ENCODE data around the gene BARHL1. TPM values are rescaled to one million over a fixed set of nuclear protein-coding genes. Genes with fewer than 3 reads are reported as not detected.

BARHL1 gene
- polyA plus RNA-seq, 2 of the 4 experiments (the other 2 are of a cell fraction): not detected

GRCh38 chr9:132556714-132557113 lies 25.7 kb upstream of the BARHL1 start (continued):
- no peak for TF ChIP-seq ZFP36 (IDR thresholded peaks at IDR 0.05; ENCODE audit: borderline replicate concordance, partially characterized antibody)
- TF ChIP-seq EHMT2 (IDR thresholded peaks at IDR 0.05; ENCODE audit: low read depth): no peak
- no peak for TF ChIP-seq FOSB (CRISPR knock-in tag; IDR thresholded peaks at IDR 0.05)
- TF ChIP-seq POLR2AphosphoS2 (conservative IDR thresholded peaks at IDR 0.05; ENCODE audit: low read length): no peak

GRCh38 chr9:132557159-132557558 lies 25.2 kb upstream of the BARHL1 start:
- no peak for FAIRE-seq
- Histone ChIP-seq H3K9me3 (no peaks in the 10 kb centered on the region), H3K4me2 (no peak overlapping the region), H3K27ac (no peak overlapping the region), H3K4me1 (no peaks in the 10 kb centered on the region), H3K4me3 (no peak overlapping the region)
- no peak for ATAC-seq
- TF ChIP-seq RFX5 (IDR thresholded peaks at IDR 0.05) (no peak), RARB (CRISPR knock-in tag; IDR thresholded peaks at IDR 0.05) (no peak), BHLHE40 (IDR thresholded peaks at IDR 0.05; ENCODE audit: low read depth, low read length) (no peak), HDAC2 (IDR thresholded peaks at IDR 0.05) (no peak), MYC (IDR thresholded peaks at IDR 0.05; ENCODE audit: borderline replicate concordance, low read length) (no peak), TFCP2L1 (CRISPR knock-in tag; IDR thresholded peaks at IDR 0.05) (no peak), EHMT2 (IDR thresholded peaks at IDR 0.05; ENCODE audit: low read depth) (no peak), ZFP36 (IDR thresholded peaks at IDR 0.05; ENCODE audit: borderline replicate concordance, partially characterized antibody) (no peak), ZC3H11A (IDR thresholded peaks at IDR 0.05) (no peak), KDM5A (IDR thresholded peaks at IDR 0.05) (no peak), POLR2A (IDR thresholded peaks at IDR 0.05; ENCODE audit: low read length) (no peak), CEBPB (IDR thresholded peaks at IDR 0.05) (no peak), SREBF2 (IDR thresholded peaks at IDR 0.05) (no peak), EP300 (IDR thresholded peaks at IDR 0.05) (no peak), PHF8 (IDR thresholded peaks at IDR 0.05; ENCODE audit: borderline replicate concordance, low read depth) (no peak), GATA3 (IDR thresholded peaks at IDR 0.05; ENCODE audit: borderline replicate concordance) (no peak), CHD2 (IDR thresholded peaks at IDR 0.05; ENCODE audit: low read length, partially characterized antibody) (no peak), HMGXB4 (CRISPR knock-in tag; IDR thresholded peaks at IDR 0.05; ENCODE audit: borderline replicate concordance) (no peak), HOXB5 (CRISPR knock-in tag; IDR thresholded peaks at IDR 0.05) (no peak)
- TF ChIP-seq, protein P1, sequence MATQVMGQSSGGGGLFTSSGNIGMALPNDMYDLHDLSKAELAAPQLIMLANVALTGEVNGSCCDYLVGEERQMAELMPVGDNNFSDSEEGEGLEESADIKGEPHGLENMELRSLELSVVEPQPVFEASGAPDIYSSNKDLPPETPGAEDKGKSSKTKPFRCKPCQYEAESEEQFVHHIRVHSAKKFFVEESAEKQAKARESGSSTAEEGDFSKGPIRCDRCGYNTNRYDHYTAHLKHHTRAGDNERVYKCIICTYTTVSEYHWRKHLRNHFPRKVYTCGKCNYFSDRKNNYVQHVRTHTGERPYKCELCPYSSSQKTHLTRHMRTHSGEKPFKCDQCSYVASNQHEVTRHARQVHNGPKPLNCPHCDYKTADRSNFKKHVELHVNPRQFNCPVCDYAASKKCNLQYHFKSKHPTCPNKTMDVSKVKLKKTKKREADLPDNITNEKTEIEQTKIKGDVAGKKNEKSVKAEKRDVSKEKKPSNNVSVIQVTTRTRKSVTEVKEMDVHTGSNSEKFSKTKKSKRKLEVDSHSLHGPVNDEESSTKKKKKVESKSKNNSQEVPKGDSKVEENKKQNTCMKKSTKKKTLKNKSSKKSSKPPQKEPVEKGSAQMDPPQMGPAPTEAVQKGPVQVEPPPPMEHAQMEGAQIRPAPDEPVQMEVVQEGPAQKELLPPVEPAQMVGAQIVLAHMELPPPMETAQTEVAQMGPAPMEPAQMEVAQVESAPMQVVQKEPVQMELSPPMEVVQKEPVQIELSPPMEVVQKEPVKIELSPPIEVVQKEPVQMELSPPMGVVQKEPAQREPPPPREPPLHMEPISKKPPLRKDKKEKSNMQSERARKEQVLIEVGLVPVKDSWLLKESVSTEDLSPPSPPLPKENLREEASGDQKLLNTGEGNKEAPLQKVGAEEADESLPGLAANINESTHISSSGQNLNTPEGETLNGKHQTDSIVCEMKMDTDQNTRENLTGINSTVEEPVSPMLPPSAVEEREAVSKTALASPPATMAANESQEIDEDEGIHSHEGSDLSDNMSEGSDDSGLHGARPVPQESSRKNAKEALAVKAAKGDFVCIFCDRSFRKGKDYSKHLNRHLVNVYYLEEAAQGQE (IDR thresholded peaks at IDR 0.05): no peak
- no peak for DNase-seq (ENCODE audit: low read depth in 1 of 2, low spot score in 1 of 2)
- CTCF ChIA-PET: interaction anchor here (0.9 to 1.4 kb wide), 3 partner anchors 18 to 50 kb away, joined by 4 read pairs; no protein-coding TSS in a partner anchor
- WGBS (ENCODE audit: missing lambda C conversion rate): 41% methylated on average over 8 of the region's 15 CpGs
- POLR2A ChIA-PET: no interaction called here

GRCh38 chr9:132559711-132560110 lies 22.7 kb upstream of the BARHL1 start:
- 59% methylated on average over 2 of the region's 2 CpGs for WGBS (ENCODE audit: missing lambda C conversion rate)
- ChIA-PET CTCF (interaction anchor here (0.8 to 2.8 kb wide), 6 partner anchors 11 to 412 kb away, joined by 3 to 14 read pairs (median 4); no protein-coding TSS in a partner anchor), POLR2A (no interaction called here)
- FAIRE-seq (no peak), DNase-seq (ENCODE audit: low read depth in 1 of 2, low spot score in 1 of 2) (no peak), ATAC-seq (no peak)
- H3K4me2 ChIP-seq: no peak overlapping the region
- H3K27ac ChIP-seq: no peak overlapping the region
- no peak overlapping the region for H3K4me3 ChIP-seq
- H3K4me1 ChIP-seq: no peaks in the 10 kb centered on the region
- no peaks in the 10 kb centered on the region for H3K9me3 ChIP-seq
- no peak for TF ChIP-seq HES2 (IDR thresholded peaks at IDR 0.05)
- no peak for TF ChIP-seq KDM1A (IDR thresholded peaks at IDR 0.05; ENCODE audit: low read depth)
- no peak for TF ChIP-seq PBX3 (IDR thresholded peaks at IDR 0.05)
- no peak for TF ChIP-seq HDAC2 (IDR thresholded peaks at IDR 0.05)
- TF ChIP-seq HOXA7 (CRISPR knock-in tag; IDR thresholded peaks at IDR 0.05): no peak
- TF ChIP-seq FOXS1 (CRISPR knock-in tag; IDR thresholded peaks at IDR 0.05): no peak
- TF ChIP-seq, protein P2, sequence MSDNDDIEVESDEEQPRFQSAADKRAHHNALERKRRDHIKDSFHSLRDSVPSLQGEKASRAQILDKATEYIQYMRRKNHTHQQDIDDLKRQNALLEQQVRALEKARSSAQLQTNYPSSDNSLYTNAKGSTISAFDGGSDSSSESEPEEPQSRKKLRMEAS (IDR thresholded peaks at IDR 0.05): no peak
- TF ChIP-seq MYC (IDR thresholded peaks at IDR 0.05; ENCODE audit: borderline replicate concordance, low read length): no peak
- TF ChIP-seq, protein P3, sequence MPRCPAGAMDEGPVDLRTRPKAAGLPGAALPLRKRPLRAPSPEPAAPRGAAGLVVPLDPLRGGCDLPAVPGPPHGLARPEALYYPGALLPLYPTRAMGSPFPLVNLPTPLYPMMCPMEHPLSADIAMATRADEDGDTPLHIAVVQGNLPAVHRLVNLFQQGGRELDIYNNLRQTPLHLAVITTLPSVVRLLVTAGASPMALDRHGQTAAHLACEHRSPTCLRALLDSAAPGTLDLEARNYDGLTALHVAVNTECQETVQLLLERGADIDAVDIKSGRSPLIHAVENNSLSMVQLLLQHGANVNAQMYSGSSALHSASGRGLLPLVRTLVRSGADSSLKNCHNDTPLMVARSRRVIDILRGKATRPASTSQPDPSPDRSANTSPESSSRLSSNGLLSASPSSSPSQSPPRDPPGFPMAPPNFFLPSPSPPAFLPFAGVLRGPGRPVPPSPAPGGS (IDR thresholded peaks at IDR 0.05): no peak
